Endodermal cell (in vitro differentiated cells): ENCODE data around the gene TRIM38. TPM values are rescaled to one million over a fixed set of nuclear protein-coding genes. Genes with fewer than 3 reads are reported as not detected.
"Not testable (repeated sequence)": the region's sequence is repeated elsewhere in the genome, so short reads cannot be mapped to it uniquely, and the experiment has no call there.

ENCODE experiments used
- DNase-seq: peaks from one replicate; pipeline ENCODE4 v3.0.0-alpha.2; 2017
- H3K27ac ChIP-seq: 2 replicates; pipeline ENCODE4 v1.5.1; 2013; ENCODE audit warnings: mild to moderate bottlenecking, low read depth, low read length, moderate library complexity
- H3K27me3 ChIP-seq: 2 replicates; pipeline ENCODE4 v1.6.1; 2013; ENCODE audit warnings: mild to moderate bottlenecking, low read length, moderate library complexity; ENCODE audit not compliant: insufficient read depth, control insufficient read depth, poor library complexity, severe bottlenecking
- H3K36me3 ChIP-seq: 2 replicates; pipeline ENCODE4 v1.7.0; 2013; ENCODE audit warnings: mild to moderate bottlenecking, low read length, moderate library complexity; ENCODE audit not compliant: control insufficient read depth, insufficient read depth
- H3K4me1 ChIP-seq: one replicate; pipeline ENCODE4 v1.7.0; 2013; ENCODE audit warnings: low read length; ENCODE audit not compliant: control insufficient read depth, insufficient read depth
- H3K4me3 ChIP-seq: 2 replicates; pipeline ENCODE4 v1.5.1; 2013; ENCODE audit warnings: mild to moderate bottlenecking, low read length, moderate library complexity
- H3K9ac ChIP-seq: 2 replicates; pipeline ENCODE4 v1.6.1; 2013; ENCODE audit warnings: mild to moderate bottlenecking, low read length, moderate library complexity; ENCODE audit not compliant: poor library complexity, severe bottlenecking; ENCODE audit errors: extremely low read depth
- H3K9me3 ChIP-seq: 2 replicates; pipeline ENCODE4 v1.6.1; 2013; ENCODE audit warnings: mild to moderate bottlenecking, low read length, moderate library complexity; ENCODE audit not compliant: control insufficient read depth
- H3K27ac Mint-ChIP-seq: 2 replicates; pipeline ENCODE4 v1.8.0; 2020; ENCODE audit warnings: mixed read lengths
- H3K27me3 Mint-ChIP-seq: 2 replicates; pipeline ENCODE4 v1.8.0; 2021; ENCODE audit warnings: mild to moderate bottlenecking, mixed read lengths; ENCODE audit not compliant: insufficient read depth
- H3K36me3 Mint-ChIP-seq: 2 replicates; pipeline ENCODE4 v1.8.0; 2020; ENCODE audit warnings: low read depth, mixed read lengths
- H3K4me1 Mint-ChIP-seq: 2 replicates; pipeline ENCODE4 v1.8.0; 2020; ENCODE audit warnings: mixed read lengths
- H3K4me3 Mint-ChIP-seq: 2 replicates; pipeline ENCODE4 v1.8.0; 2020; ENCODE audit warnings: mild to moderate bottlenecking, moderate library complexity, mixed read lengths
- H3K9me3 Mint-ChIP-seq: 2 replicates; pipeline ENCODE4 v1.8.0; 2020; ENCODE audit warnings: mild to moderate bottlenecking, mixed read lengths
- WGBS, 2 experiments: methylation state at CpG; one replicate each; pipeline versions ENCODE4 v1.1.5 to v1.1.7; 2013; ENCODE audit warnings: missing lambda C conversion rate in 2 of 2, mixed read lengths in 1 of 2; ENCODE audit not compliant: insufficient coverage in 1 of 2, insufficient read length in 1 of 2; 5-methylcytosine and 5-hydroxymethylcytosine counted together
- total RNA-seq, 2 donors: library from RNA; stranded (reverse); fragmentation: NEBNext Ultra II Directional in 1 of 2; extraction: Animal tissue kit (Norgen Biotek cat#: 25700) in 1 of 2; gene quantifications; 2 replicates in 1 of 2; 3 replicates in 1 of 2; pipeline ENCODE4 v1.2.1, GENCODE V29; 2021
- TF ChIP-seq, protein P1 (sequence below): fragments of 200-600 bp; sonication (generic); conservative IDR thresholded peaks from 2 replicates; pipeline ENCODE4 v1.5.0; 2021; ENCODE audit warnings: antibody characterized with exemption, mild to moderate bottlenecking

The TRIM38 gene
- total RNA-seq, 2 donors from 2014 or later = 4.2 to 4.4 TPM

DNA sequence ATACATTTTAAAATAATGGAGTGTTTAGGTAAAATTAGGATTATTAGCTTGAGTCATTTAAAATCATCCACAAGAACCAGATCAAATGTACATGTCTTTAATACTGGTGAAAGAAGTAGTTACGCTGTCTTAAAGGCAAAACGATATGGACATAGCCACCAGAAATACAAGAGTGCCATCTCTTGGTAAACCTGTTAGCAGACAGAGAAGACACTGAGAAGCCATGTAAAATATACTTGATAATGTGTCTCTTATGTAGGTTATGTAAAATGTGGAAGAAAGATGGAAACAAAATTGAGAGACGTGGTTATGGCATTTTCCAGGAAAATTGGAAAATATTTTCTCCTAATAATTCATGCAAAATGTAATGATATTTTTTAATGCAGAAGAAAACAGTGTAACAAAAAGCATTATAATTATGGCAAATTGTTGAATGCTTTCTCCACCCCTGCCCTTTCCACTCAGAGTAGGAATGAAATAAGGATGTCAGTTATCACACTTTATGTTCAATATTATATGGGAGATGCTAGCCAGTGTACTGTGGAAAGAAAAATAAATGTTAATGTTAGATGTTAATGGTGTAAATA, 19.9 kb upstream of the TRIM38 start:
- Histone ChIP-seq H3K27ac (no peak overlapping the region), H3K4me1 (no peaks in the 10 kb centered on the region), H3K36me3 (no peaks in the 10 kb centered on the region), H3K4me3 (no peak overlapping the region), H3K27me3 (no peaks in the 10 kb centered on the region), H3K9me3 (peaks cover 5% of the 10 kb centered on the region), H3K9ac (no peak overlapping the region)
- TF ChIP-seq, protein P1, sequence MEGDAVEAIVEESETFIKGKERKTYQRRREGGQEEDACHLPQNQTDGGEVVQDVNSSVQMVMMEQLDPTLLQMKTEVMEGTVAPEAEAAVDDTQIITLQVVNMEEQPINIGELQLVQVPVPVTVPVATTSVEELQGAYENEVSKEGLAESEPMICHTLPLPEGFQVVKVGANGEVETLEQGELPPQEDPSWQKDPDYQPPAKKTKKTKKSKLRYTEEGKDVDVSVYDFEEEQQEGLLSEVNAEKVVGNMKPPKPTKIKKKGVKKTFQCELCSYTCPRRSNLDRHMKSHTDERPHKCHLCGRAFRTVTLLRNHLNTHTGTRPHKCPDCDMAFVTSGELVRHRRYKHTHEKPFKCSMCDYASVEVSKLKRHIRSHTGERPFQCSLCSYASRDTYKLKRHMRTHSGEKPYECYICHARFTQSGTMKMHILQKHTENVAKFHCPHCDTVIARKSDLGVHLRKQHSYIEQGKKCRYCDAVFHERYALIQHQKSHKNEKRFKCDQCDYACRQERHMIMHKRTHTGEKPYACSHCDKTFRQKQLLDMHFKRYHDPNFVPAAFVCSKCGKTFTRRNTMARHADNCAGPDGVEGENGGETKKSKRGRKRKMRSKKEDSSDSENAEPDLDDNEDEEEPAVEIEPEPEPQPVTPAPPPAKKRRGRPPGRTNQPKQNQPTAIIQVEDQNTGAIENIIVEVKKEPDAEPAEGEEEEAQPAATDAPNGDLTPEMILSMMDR = peak; percentile 76
- WGBS, 2 experiments = 68 to 71% methylated on average over 2 of the region's 3 CpGs
- no peaks in the 10 kb centered on the region for H3K4me1 Mint-ChIP-seq
- H3K27me3 Mint-ChIP-seq = no peaks in the 10 kb centered on the region
- no peak for DNase-seq
- no peak overlapping the region for H3K4me3 Mint-ChIP-seq
- H3K27ac Mint-ChIP-seq = no peak overlapping the region
- no peaks in the 10 kb centered on the region for H3K36me3 Mint-ChIP-seq
- H3K9me3 Mint-ChIP-seq = peaks cover 13% of the 10 kb centered on the region

DNA sequence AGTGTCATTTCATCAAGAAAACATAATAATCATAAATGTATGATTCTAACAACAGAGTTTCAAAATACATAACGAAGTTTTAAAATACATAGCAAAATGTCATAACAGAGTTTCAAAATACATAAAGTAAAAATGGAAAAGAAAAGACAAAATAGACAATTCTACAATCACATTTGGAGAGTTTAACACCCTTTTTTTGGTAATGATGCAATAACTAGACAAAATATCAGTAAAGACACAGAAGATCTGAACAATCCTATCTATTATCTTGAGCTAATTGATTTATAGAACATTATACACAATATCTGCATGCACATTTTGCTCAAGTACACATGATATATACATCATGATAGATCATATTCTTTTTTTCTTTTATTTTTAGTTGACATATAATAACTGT, 18.7 kb upstream of the TRIM38 start:
- H3K27ac Mint-ChIP-seq = no peak overlapping the region
- no peak for DNase-seq
- Histone ChIP-seq H3K4me3 (no peak overlapping the region), H3K36me3 (no peaks in the 10 kb centered on the region), H3K9ac (no peak overlapping the region), H3K27ac (no peak overlapping the region), H3K4me1 (no peaks in the 10 kb centered on the region), H3K27me3 (no peaks in the 10 kb centered on the region), H3K9me3 (peaks cover 5% of the 10 kb centered on the region)
- H3K4me1 Mint-ChIP-seq = no peaks in the 10 kb centered on the region
- H3K36me3 Mint-ChIP-seq = no peaks in the 10 kb centered on the region
- no peaks in the 10 kb centered on the region for H3K27me3 Mint-ChIP-seq
- TF ChIP-seq, protein P1 = no peak
- WGBS, 2 experiments = 100% methylated on average over 1 of the region's 1 CpG; no CpG with 5 or more reads in 1 of the 2 experiments
- H3K9me3 Mint-ChIP-seq = peaks cover 13% of the 10 kb centered on the region
- no peak overlapping the region for H3K4me3 Mint-ChIP-seq

DNA sequence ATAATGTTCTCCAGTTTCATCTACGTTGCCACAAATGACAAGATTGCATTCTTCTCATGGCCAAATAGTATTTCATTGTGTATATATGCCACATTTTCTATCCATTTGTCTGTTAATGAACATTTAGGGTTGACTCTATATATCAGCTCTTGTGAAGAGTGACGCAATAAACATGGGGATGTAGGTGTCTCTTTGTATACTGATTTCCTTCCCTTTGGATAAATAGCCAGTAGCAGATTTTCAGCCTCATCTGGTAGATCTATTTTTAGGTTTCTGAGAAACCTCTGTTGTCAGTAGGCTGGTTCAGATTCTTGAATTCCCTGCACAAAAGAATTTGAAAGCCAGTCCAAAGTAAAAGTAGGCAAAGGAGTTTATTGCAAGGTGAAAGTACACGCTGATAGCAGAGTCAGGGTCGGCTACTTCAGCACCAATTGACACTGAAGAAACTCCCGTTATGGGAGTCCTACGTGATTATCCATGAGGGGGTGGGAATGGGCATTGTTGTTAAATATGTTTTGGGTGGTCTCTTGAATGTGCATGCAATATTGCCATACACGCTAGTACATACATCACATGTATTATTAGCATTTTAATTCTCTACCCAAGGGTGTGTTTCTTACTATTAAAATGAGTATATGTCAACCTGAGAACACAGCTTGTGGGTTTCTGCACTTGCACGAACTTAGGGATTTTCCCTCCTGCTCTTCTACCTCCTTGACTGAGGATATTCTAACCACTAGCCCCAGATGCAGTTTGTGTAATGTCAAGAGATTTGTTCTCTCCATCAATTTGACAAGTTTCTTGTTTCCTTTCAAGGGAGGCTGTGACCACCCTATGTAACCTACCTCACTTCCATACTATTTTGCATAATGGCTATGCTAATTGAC, 17.7 kb upstream of the TRIM38 start:
- Histone ChIP-seq H3K27ac (no peak overlapping the region), H3K9ac (no peak overlapping the region), H3K9me3 (peaks cover 5% of the 10 kb centered on the region), H3K36me3 (no peaks in the 10 kb centered on the region), H3K4me3 (no peak overlapping the region), H3K27me3 (no peaks in the 10 kb centered on the region), H3K4me1 (no peaks in the 10 kb centered on the region)
- Mint-ChIP-seq H3K27me3 (no peaks in the 10 kb centered on the region), H3K4me3 (no peak overlapping the region), H3K9me3 (peaks cover 13% of the 10 kb centered on the region), H3K36me3 (no peaks in the 10 kb centered on the region), H3K4me1 (no peaks in the 10 kb centered on the region), H3K27ac (no peak overlapping the region)
- TF ChIP-seq, protein P1 = no peak
- DNase-seq = no peak
- 93 to 97% methylated on average over 5 to 7 of the region's 8 CpGs for WGBS, 2 experiments

DNA sequence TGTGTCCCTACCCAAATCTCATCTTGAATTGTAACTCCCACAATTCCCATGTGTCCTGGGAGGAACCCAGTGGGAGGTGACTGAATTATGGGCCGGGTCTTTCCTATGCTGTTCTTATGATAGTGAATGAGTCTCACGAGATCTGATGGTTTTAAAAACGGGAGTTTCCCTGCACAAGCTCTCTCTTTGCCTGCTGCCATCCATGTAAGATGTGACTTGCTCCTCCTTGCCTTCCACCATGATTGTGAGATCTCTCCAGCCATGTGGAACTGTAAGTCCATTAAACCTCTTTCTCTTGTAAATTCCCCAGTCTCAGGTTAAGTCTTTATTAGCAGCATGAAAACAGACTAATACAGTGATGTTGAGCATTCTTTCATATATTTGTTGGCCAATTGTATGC, 16.9 kb upstream of the TRIM38 start:
- H3K4me1 Mint-ChIP-seq, H3K27ac Mint-ChIP-seq, H3K4me1 ChIP-seq, H3K27ac ChIP-seq, H3K9me3 ChIP-seq, H3K36me3 Mint-ChIP-seq, H3K27me3 ChIP-seq, H3K9ac ChIP-seq, H3K4me3 ChIP-seq, H3K27me3 Mint-ChIP-seq, H3K36me3 ChIP-seq, DNase-seq, H3K4me3 Mint-ChIP-seq: not testable (repeated sequence)
- WGBS, 2 experiments = 97 to 100% methylated on average over 3 of the region's 3 CpGs
- H3K9me3 Mint-ChIP-seq = peaks cover 13% of the 10 kb centered on the region
